Karpas-422 (cell line): ENCODE measurements around the gene RIBC2. TPM values are rescaled to one million over a fixed set of nuclear protein-coding genes. Genes with fewer than 3 reads are reported as not detected.
"Not testable (repeated sequence)": the region's sequence is repeated elsewhere in the genome, so short reads cannot be mapped to it uniquely, and the experiment has no call there.

ENCODE experiments used
- DNase-seq: peaks from one replicate; pipeline ENCODE4 v3.0.0-alpha.2; 2015
- H2AFZ ChIP-seq: fragments of 200-600 bp; sonication (generic); 2 replicates; pipeline ENCODE4 v1.6.1; 2014; ENCODE audit warnings: antibody characterized with exemption, low read length, mixed read lengths
- H3K27ac ChIP-seq: fragments of 200-600 bp; sonication (generic); 2 replicates; pipeline ENCODE4 v1.5.1; 2014; ENCODE audit warnings: mild to moderate bottlenecking, low read length, moderate library complexity
- H3K27me3 ChIP-seq: fragments of 200-600 bp; sonication (generic); 2 replicates; pipeline ENCODE4 v1.6.1; 2014; ENCODE audit warnings: low read length, mixed read lengths
- H3K36me3 ChIP-seq: fragments of 200-600 bp; sonication (generic); 2 replicates; pipeline ENCODE4 v1.6.1; 2014; ENCODE audit warnings: low read length, mixed read lengths; ENCODE audit not compliant: insufficient read depth
- H3K4me1 ChIP-seq: fragments of 200-600 bp; sonication (generic); 2 replicates; pipeline ENCODE4 v1.6.1; 2014; ENCODE audit warnings: mild to moderate bottlenecking, low read length, mixed read lengths
- H3K4me2 ChIP-seq: fragments of 200-600 bp; sonication (generic); 2 replicates; pipeline ENCODE4 v1.6.1; 2014; ENCODE audit warnings: low read length, low read depth, mild to moderate bottlenecking; ENCODE audit not compliant: poor library complexity, severe bottlenecking
- H3K4me3 ChIP-seq: fragments of 200-600 bp; sonication (generic); 2 replicates; pipeline ENCODE4 v1.5.1; 2014; ENCODE audit warnings: mild to moderate bottlenecking, antibody characterized with exemption, low read length, mixed read lengths
- H3K79me2 ChIP-seq: fragments of 200-600 bp; sonication (generic); 2 replicates; pipeline ENCODE4 v1.6.1; 2014; ENCODE audit warnings: mild to moderate bottlenecking, low read length, mixed read lengths
- H3K9ac ChIP-seq: fragments of 200-600 bp; sonication (generic); 2 replicates; pipeline ENCODE4 v1.6.0; 2014; ENCODE audit warnings: low read length
- H3K9me2 ChIP-seq: fragments of 200-600 bp; sonication (generic), shearing (Covaris generic); replicated peaks from 2 replicates; pipeline ENCODE4 v1.6.0; 2014; ENCODE audit warnings: mild to moderate bottlenecking, low read length, moderate library complexity; ENCODE audit not compliant: insufficient read depth
- H3K9me3 ChIP-seq: fragments of 300-700, 200-600 bp; sonication (generic); 2 replicates; pipeline ENCODE4 v1.6.1; 2014; ENCODE audit warnings: low read length, mixed read lengths
- H4K20me1 ChIP-seq: fragments of 200-600 bp; sonication (generic); 2 replicates; pipeline ENCODE4 v1.6.1; 2014; ENCODE audit warnings: mild to moderate bottlenecking, antibody characterized with exemption, low read length, low read depth; ENCODE audit not compliant: insufficient read depth
- total RNA-seq: library from RNA; depleted of rRNA; stranded (reverse); fragments of >200 nt; shearing (Covaris generic); gene quantifications from 2 replicates; pipeline ENCODE4 v1.2.3, GENCODE V29; 2014; ENCODE audit warnings: low replicate concordance

Gene RIBC2
- total RNA-seq, 1 experiment from 2014 or later = not detected

- not testable (repeated sequence) for H3K4me3 ChIP-seq, H3K27ac ChIP-seq, DNase-seq, H3K36me3 ChIP-seq, H3K4me1 ChIP-seq, H3K9me3 ChIP-seq, H3K4me2 ChIP-seq, H3K9me2 ChIP-seq, H2AFZ ChIP-seq, H3K9ac ChIP-seq, H3K27me3 ChIP-seq, H3K79me2 ChIP-seq, H4K20me1 ChIP-seq
These were observed 23.5 kb downstream of the RIBC2 start for GRCh38 chr22:45436871-45437517.

GRCh38 chr22:45438336-45438735, 24.8 kb downstream of the RIBC2 start:
- no peak for DNase-seq
- no peak overlapping the region for H3K27ac ChIP-seq
- no peak overlapping the region for H3K4me2 ChIP-seq
- H2AFZ ChIP-seq = no peak overlapping the region
- no peak overlapping the region for H3K9ac ChIP-seq
- no peaks in the 10 kb centered on the region for H3K27me3 ChIP-seq
- H3K79me2 ChIP-seq = no peaks in the 10 kb centered on the region
- no peaks in the 10 kb centered on the region for H3K4me1 ChIP-seq
- H3K36me3 ChIP-seq = no peaks in the 10 kb centered on the region
- no peaks in the 10 kb centered on the region for H3K9me2 ChIP-seq
- H3K4me3 ChIP-seq = no peak overlapping the region
- no peaks in the 10 kb centered on the region; the same call in 1 of the 2 replicates for H4K20me1 ChIP-seq
- H3K9me3 ChIP-seq = no peaks in the 10 kb centered on the region

- not testable (repeated sequence) for H3K27me3 ChIP-seq, H3K4me2 ChIP-seq, H3K9ac ChIP-seq, H3K4me1 ChIP-seq, H3K27ac ChIP-seq, H3K4me3 ChIP-seq, H4K20me1 ChIP-seq, DNase-seq, H2AFZ ChIP-seq, H3K79me2 ChIP-seq, H3K36me3 ChIP-seq, H3K9me3 ChIP-seq, H3K9me2 ChIP-seq
These were observed 27.2 kb downstream of the RIBC2 start for GRCh38 chr22:45440688-45441087.

GRCh38 chr22:45441138-45441537, 27.6 kb downstream of the RIBC2 start:
- Histone ChIP-seq H2AFZ (no peak overlapping the region), H3K4me2 (no peak overlapping the region), H3K4me3 (no peak overlapping the region)

GRCh38 chr22:45442116-45442515, 28.6 kb downstream of the RIBC2 start:
- no peaks in the 10 kb centered on the region for H3K9me3 ChIP-seq
- H3K27ac ChIP-seq = no peak overlapping the region
- no peak overlapping the region for H3K9ac ChIP-seq
- H4K20me1 ChIP-seq = no peaks in the 10 kb centered on the region
- H3K4me1 ChIP-seq = no peaks in the 10 kb centered on the region
- no peaks in the 10 kb centered on the region for H3K79me2 ChIP-seq
- H3K9me2 ChIP-seq = no peaks in the 10 kb centered on the region
- no peaks in the 10 kb centered on the region for H3K36me3 ChIP-seq
- H3K4me3 ChIP-seq = no peak overlapping the region
- H3K4me2 ChIP-seq = no peak overlapping the region
- DNase-seq = no peak
- H3K27me3 ChIP-seq = no peaks in the 10 kb centered on the region
- no peak overlapping the region for H2AFZ ChIP-seq

More at GRCh38 chr22:45441138-45441537, 27.6 kb downstream of the RIBC2 start:
- no peaks in the 10 kb centered on the region for H3K79me2 ChIP-seq
- H3K9ac ChIP-seq = no peak overlapping the region
- no peaks in the 10 kb centered on the region for H3K27me3 ChIP-seq
- no peaks in the 10 kb centered on the region for H3K9me2 ChIP-seq
- no peaks in the 10 kb centered on the region for H4K20me1 ChIP-seq
- H3K4me1 ChIP-seq = no peaks in the 10 kb centered on the region
- no peak overlapping the region for H3K27ac ChIP-seq
- peak; percentile 68 for DNase-seq
- no peaks in the 10 kb centered on the region for H3K36me3 ChIP-seq
- no peaks in the 10 kb centered on the region for H3K9me3 ChIP-seq

- Histone ChIP-seq H3K4me1 (no peaks in the 10 kb centered on the region), H4K20me1 (no peaks in the 10 kb centered on the region), H3K4me2 (no peak overlapping the region), H3K9me3 (no peaks in the 10 kb centered on the region), H3K36me3 (no peaks in the 10 kb centered on the region), H3K9me2 (no peaks in the 10 kb centered on the region), H2AFZ (no peak overlapping the region), H3K9ac (no peak overlapping the region), H3K27ac (no peak overlapping the region), H3K79me2 (no peaks in the 10 kb centered on the region), H3K4me3 (no peak overlapping the region), H3K27me3 (no peaks in the 10 kb centered on the region)
- no peak for DNase-seq
These were observed 30.7 kb downstream of the RIBC2 start for GRCh38 chr22:45444168-45444567.

- Histone ChIP-seq H3K4me3 (no peak overlapping the region), H3K9me2 (no peaks in the 10 kb centered on the region), H3K4me2 (no peak overlapping the region), H3K79me2 (no peaks in the 10 kb centered on the region), H4K20me1 (no peaks in the 10 kb centered on the region), H3K9ac (no peak overlapping the region), H3K36me3 (no peaks in the 10 kb centered on the region), H2AFZ (no peak overlapping the region), H3K27ac (no peak overlapping the region), H3K9me3 (no peaks in the 10 kb centered on the region), H3K27me3 (no peaks in the 10 kb centered on the region), H3K4me1 (no peaks in the 10 kb centered on the region)
- no peak for DNase-seq
These were observed 31.7 kb downstream of the RIBC2 start for GRCh38 chr22:45445031-45445710.

GRCh38 chr22:45446216-45446615, 32.7 kb downstream of the RIBC2 start:
- H3K4me2 ChIP-seq = no peak overlapping the region
- H3K4me3 ChIP-seq = no peak overlapping the region
- H3K27ac ChIP-seq = no peak overlapping the region
- H3K9ac ChIP-seq = no peak overlapping the region
- no peaks in the 10 kb centered on the region for H3K27me3 ChIP-seq
- no peaks in the 10 kb centered on the region for H3K36me3 ChIP-seq
- H3K4me1 ChIP-seq = no peaks in the 10 kb centered on the region
- DNase-seq = no peak
- no peaks in the 10 kb centered on the region for H3K9me3 ChIP-seq
- no peak overlapping the region for H2AFZ ChIP-seq
- H3K9me2 ChIP-seq = no peaks in the 10 kb centered on the region
- H4K20me1 ChIP-seq = no peaks in the 10 kb centered on the region
- no peaks in the 10 kb centered on the region for H3K79me2 ChIP-seq
